Kasumi-1 (cell line): ENCODE results near the gene B4GALT2.

Experiments
- DNase-seq, 2 experiments: peaks; one replicate each; lab custom pipeline; 2025; lab: John Stamatoyannopoulos, UW

Gene B4GALT2

GRCh38 chr1:44002606-44003157 is 23.7 kb downstream of the B4GALT2 start:
- no peak for DNase-seq

GRCh38 chr1:44008259-44008658 is 29.2 kb downstream of the B4GALT2 start:
- DNase-seq = no peak

- no peak for DNase-seq
Measured at GRCh38 chr1:44010935-44011471, 32.0 kb downstream of the B4GALT2 start.

- DNase-seq = no peak
Measured at GRCh38 chr1:44012404-44012803, 33.4 kb downstream of the B4GALT2 start.

- DNase-seq = peak; percentile 34 to 63
Measured at GRCh38 chr1:44012941-44013609, 34.1 kb downstream of the B4GALT2 start.

GRCh38 chr1:44013949-44014348 is 34.9 kb downstream of the B4GALT2 start:
- DNase-seq = no peak

- no peak for DNase-seq
Measured at GRCh38 chr1:44014365-44015104, 35.5 kb downstream of the B4GALT2 start.

- no peak for DNase-seq
Measured at GRCh38 chr1:44015206-44015605, 36.2 kb downstream of the B4GALT2 start.

GRCh38 chr1:44016041-44016889 is 37.3 kb downstream of the B4GALT2 start:
- DNase-seq = no peak

GRCh38 chr1:44016890-44017400 is 37.9 kb downstream of the B4GALT2 start:
- DNase-seq = no peak

- DNase-seq = no peak
Measured at GRCh38 chr1:44019466-44019948, 40.5 kb downstream of the B4GALT2 start.

- DNase-seq = no peak
Measured at GRCh38 chr1:44020464-44020863, 41.5 kb downstream of the B4GALT2 start.

GRCh38 chr1:44021156-44021555 is 42.1 kb downstream of the B4GALT2 start:
- no peak for DNase-seq

- DNase-seq = no peak
Measured at GRCh38 chr1:44021581-44022321, 42.7 kb downstream of the B4GALT2 start.

- no peak for DNase-seq
Measured at GRCh38 chr1:44024031-44024902, 45.3 kb downstream of the B4GALT2 start.

- no peak for DNase-seq
Measured at GRCh38 chr1:44024903-44025525, 46.0 kb downstream of the B4GALT2 start.

- DNase-seq = no peak
Measured at GRCh38 chr1:44025816-44026215, 46.8 kb downstream of the B4GALT2 start.

GRCh38 chr1:44027320-44027719 is 48.3 kb downstream of the B4GALT2 start:
- no peak for DNase-seq

GRCh38 chr1:44029260-44029910 is 50.4 kb downstream of the B4GALT2 start:
- DNase-seq = peak; percentile 82
